ENCODE data around the gene KRTAP5-9.
A peak's percentile ranks its signal among the peaks of the same experiment; 100 is the strongest.

KRTAP5-9 gene

GRCh38 chr11:71556018-71556417 lies 7.8 kb downstream of the KRTAP5-9 start:
- DNase-seq (ENCODE audit: extremely low read depth, low read depth): no peak
- no peak for TF ChIP-seq CTCF (IDR thresholded peaks at IDR 0.05; ENCODE audit: low read depth, low read length)

GRCh38 chr11:71557257-71557656 lies 9.0 kb downstream of the KRTAP5-9 start:
- no peak for TF ChIP-seq CTCF (IDR thresholded peaks at IDR 0.05; ENCODE audit: low read depth, low read length)
- no peak for DNase-seq (ENCODE audit: extremely low read depth, low read depth)

- no peak for DNase-seq (ENCODE audit: extremely low read depth, low read depth)
- TF ChIP-seq CTCF (IDR thresholded peaks at IDR 0.05; ENCODE audit: low read depth, low read length): no peak
Measured at GRCh38 chr11:71558996-71559395, 10.8 kb downstream of the KRTAP5-9 start.

GRCh38 chr11:71562120-71562519 lies 13.9 kb downstream of the KRTAP5-9 start:
- no peak for TF ChIP-seq CTCF (IDR thresholded peaks at IDR 0.05; ENCODE audit: low read depth, low read length)
- no peak for DNase-seq (ENCODE audit: extremely low read depth, low read depth)

GRCh38 chr11:71563406-71563805 lies 15.2 kb downstream of the KRTAP5-9 start:
- DNase-seq (ENCODE audit: extremely low read depth, low read depth): peak; percentile 7
- peak; percentile 29 for TF ChIP-seq CTCF (IDR thresholded peaks at IDR 0.05; ENCODE audit: low read depth, low read length)

- no peak for DNase-seq (ENCODE audit: extremely low read depth, low read depth)
- no peak for TF ChIP-seq CTCF (IDR thresholded peaks at IDR 0.05; ENCODE audit: low read depth, low read length)
Measured at GRCh38 chr11:71564430-71564829, 16.2 kb downstream of the KRTAP5-9 start.

- no peak for DNase-seq (ENCODE audit: extremely low read depth, low read depth)
- TF ChIP-seq CTCF (IDR thresholded peaks at IDR 0.05; ENCODE audit: low read depth, low read length): no peak
Measured at GRCh38 chr11:71565263-71565662, 17.0 kb downstream of the KRTAP5-9 start, which contains the start of gene KRTAP5-10. KRTAP5-10 (plus strand) TSS chr11:71565563; CDS start chr11:71565588, 25 bp downstream.

All from AG09319 (cell line).